HG03460 (cell line): ENCODE data around the gene GYPA.
"Not testable (repeated sequence)": the region's sequence is repeated elsewhere in the genome, so short reads cannot be mapped to it uniquely, and the experiment has no call there.

Experiments
- ATAC-seq: cut with Tn5 transposase; IDR thresholded peaks from one replicate; pipeline ENCODE4 v1.9.1; 2021; ENCODE audit not compliant: unreplicated experiment

Gene GYPA

DNA sequence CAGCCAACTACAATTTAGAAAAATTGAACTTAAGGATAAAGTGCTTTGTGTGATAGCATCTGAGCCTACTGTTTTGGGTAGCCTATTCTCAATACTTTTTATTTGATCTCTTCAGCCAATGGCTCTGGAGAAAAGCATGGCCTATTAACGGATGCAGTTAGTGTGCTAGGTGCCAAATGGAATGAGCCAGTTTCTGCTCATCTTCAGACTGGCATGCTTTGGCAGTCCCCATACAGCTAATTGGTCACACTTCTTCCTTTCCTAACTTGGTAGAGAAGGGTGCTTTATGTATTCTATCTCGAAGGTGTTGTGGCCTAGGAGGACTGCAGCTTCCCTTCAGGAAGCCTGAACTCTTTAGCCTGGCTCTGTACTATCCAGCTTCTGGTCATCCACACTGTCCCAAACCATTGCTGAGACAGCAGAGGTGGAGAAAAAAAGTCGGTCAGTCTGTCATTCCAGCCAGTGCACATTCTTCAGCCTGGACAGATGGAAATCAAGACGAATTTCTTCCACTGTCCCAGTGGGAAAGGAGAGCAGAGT, 11.1 kb downstream of the GYPA start:
- ATAC-seq = not testable (repeated sequence)

DNA sequence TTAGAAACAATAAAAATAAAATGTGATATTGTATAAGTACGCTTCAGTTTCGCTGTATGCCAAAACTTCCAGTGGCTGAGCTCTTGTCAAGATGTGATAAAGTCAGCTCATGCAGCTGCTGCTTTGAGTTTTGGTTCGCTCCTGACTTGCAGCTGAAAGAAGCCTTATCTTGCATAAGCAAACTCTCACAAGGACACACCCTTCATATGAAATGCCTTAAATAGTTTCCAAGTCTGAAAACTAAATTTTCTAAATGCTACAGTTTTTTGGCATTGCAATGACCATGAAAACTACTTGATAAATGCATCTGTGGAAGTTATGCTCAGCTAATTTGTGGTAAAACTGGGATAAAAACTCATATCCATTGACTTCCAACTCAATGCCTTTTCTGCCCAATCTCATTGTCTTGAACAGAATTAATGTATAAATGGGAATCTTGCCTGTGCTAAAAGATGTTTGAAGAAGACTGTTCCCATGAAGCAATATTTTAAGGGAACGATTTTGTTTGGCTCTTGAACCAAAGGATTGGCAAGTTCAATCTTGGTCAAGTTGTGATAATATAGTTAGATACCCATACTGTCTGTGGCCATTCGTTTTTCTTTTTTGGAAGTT, 11.7 kb downstream of the GYPA start:
- ATAC-seq = not testable (repeated sequence)

DNA sequence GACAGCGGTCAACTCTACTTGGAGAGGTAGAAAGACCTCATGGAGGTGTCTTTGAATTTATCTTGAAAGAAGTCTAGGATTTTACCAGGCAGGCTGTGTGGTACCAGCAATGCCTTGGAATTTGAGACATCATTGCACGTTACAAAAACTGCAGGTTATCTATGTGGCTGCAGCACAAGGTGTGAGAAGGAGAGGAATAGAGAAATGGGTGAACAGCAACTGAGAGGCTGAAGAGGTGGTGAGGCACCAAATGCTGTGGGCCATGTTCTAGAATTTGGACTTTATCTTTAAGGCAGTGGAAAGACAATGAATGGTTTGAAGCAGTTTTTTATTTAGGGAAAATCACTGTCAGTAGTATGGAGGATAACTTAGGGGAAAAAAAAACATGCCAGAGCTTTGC, 15.4 kb downstream of the GYPA start:
- not testable (repeated sequence) for ATAC-seq

DNA sequence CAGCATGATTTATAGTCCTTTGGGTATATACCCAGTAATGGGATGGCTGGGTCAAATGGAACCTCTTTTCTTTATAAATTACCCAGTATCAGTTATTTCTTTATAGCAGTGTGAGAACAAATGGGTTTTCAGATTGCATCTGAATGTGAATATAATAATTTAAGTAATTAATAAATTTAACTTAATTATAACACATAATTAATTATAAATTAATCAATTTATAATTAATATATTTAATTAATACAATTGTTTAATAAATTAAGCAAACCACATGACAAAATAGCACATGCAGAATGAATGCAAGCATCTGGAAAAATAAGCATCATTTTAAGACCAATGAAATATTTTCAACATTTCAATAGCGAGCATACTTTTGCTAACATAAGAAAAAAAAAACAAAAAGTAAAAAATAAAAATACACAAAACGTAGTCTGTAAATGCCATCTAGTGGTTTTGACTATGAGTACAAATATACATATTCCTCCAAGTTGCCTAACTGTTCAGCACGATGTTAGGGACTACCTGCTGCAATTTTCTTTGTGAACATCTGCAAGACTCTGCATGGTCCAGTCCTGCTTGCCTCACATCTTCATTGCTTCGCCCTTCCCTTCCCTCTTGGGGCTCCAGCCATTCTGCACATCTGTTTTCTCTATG, 16.4 kb downstream of the GYPA start:
- not testable (repeated sequence) for ATAC-seq

DNA sequence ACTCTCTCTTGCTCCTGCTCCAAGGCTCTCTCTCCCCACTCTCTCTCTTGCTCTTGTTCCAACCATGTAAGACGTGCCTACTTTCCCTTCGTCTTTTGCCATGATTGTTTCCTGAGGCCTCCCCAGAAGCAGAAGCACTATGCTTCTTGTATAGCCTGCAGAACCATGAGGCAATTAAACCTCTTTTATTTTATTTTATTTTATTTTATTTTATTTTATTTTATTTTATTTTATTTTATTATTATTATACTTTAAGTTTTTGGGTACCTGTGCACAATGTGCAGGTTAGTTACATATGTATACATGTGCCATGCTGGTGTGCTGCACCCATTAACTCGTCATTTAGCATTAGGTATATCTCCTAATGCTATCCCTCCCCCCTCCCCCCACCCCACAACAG, 17.2 kb downstream of the GYPA start:
- not testable (repeated sequence) for ATAC-seq

DNA sequence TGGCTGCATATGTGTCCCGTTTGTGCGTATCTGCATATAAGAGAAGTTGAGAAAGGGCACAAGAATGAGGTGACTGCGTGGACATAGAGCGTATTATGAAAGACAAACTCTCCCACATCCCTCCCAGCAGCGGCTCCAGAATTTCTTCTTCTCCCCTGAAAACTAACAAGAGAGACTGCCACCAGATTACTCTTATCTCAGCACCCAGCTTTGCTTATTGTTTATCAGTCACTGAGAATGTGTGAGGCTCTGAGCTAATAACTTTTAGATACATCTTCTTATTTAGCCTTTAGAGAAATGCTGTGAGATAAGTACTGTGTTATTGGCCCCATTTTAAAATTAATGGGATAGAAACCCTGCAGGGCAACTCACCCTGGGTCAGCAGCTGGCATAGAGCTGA, 20.8 kb downstream of the GYPA start:
- ATAC-seq = not testable (repeated sequence)

DNA sequence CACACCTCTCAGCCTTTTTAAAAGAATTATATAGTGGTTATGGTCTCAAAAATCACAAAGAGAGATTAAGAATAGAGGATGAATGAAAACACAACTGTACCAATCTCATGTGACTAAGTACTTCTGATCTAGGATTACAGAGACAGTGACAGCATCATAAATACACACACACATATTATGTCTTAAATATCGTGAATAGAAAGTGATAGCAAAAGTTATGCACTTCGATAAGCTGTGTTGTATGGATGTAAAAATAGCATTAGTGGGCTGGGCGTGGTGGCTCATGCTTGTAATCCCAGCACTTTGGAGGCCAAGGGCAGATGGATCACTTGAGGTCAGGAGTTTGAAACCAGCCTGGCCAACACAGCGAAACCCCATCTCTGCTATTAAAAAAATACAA, 25.0 kb downstream of the GYPA start:
- ATAC-seq = no peak

DNA sequence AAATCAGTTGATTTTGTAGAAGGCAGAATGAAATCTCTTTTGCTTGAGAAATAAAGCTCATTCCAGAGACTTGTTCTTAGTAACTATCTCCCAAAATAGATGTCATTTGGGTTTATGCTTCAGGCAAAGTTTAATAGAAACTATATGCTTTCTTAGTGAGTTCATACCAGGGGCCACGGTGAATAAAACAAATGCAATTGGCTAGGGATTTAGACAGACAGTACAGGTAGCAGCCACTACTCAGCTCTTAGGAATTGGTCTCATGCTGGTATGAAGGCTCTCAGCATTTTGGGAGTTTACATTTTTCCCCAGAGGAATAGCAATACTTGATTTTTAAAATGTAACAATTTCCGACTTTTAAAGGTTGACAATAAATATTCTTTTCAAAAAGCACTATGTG, 27.0 kb downstream of the GYPA start:
- no peak for ATAC-seq

DNA sequence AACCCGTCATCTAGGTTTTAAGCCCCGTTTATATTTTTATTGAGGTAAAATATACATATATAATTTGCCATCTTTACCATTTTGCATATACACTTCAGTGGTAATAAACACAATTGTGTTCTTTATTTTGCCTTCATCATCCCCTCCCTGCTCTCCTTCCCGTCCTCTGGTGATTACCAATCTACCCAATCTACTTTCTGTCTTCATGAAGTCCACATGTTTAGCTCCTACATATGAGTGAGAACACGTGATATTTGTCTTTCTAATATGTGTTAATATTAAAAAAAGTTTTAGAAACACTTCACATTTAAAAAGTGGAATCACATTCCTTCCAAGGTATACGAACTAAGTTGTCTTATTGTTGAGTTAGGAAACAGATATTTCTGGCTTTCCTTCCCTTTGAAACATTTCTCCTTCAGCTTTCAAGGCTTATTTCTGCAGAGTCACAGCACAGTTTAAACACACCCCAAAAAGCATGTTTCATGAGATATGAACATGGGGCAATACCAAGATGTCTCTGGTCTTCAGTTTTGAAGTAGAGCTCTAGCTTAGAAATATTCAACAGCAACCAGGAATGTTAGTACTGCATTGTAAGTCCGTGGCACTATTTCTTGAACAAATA, 35.9 kb downstream of the GYPA start:
- no peak for ATAC-seq

DNA sequence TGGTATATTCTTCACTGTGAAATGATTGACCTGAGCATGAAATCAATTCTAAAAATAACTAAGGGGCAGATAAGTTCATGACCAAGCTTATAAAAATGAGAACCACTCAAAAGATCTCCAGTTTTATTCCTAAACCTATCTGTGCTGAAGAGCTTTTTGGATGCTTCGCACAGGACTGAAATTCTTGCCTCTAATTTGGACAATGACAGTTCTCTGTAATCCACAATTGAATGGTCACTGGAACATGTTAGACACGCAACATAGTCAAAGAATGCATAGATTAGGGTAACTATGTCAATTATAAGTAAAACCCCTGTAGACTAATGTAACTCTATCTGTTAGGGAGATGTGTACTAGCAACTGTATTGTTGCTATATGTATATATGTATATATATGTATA, 42.7 kb downstream of the GYPA start:
- not testable (repeated sequence) for ATAC-seq

DNA sequence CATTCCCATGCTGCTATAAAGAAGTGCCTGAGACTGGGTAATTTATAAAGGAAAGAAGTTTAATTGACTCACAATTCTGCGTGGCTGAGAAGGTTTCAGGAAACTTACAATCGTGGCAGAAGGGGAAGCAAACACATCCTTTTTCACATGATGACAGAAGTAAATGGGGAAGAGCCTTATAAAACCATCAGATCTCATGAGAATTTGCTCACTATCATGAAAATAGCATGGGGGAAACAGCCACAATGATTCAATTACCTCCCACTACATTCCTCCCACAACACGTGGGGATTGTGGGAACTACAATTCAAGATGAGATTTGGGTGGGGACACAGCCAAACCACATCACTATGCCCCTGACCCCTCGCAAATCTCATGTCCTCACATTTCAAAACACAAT, 46.5 kb downstream of the GYPA start:
- ATAC-seq = not testable (repeated sequence)

DNA sequence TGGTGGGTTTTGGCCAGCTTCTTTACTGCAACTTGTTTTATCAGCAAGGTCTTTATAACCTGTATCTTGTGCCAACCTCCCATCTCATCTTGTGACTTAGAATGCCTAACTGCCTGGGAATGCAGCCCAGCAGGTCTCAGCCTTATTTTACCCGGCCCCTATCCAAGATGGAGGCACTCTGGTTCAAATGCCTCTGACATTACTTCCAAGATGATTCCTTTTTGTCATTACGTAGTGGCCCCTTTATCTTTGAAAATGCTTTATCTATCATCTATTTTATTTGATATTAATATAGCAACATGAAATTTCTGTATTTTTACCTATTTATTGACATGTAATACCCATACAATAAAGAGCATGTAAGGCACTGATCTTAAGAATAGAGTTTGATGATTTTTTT, 49.3 kb downstream of the GYPA start:
- not testable (repeated sequence) for ATAC-seq

DNA sequence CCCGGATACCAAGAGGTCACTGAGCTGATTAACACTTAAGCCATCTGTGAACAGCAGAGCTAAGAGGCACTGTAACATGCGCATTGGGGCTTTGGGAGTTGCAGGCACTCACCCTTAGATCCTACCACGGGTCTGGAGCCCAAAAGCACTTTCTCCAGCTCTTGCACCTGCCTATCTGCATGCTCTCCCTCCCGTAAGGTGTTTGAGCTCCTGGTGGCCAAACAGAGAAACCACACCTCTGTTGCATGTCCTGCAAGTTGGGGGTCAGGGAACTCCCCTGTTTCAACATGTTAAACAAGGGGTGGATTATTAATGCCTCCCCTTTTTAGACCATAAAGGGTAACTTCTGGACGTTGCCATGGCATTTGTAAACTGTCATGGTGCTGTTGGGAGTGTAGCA, 49.8 kb downstream of the GYPA start:
- ATAC-seq = no peak

DNA sequence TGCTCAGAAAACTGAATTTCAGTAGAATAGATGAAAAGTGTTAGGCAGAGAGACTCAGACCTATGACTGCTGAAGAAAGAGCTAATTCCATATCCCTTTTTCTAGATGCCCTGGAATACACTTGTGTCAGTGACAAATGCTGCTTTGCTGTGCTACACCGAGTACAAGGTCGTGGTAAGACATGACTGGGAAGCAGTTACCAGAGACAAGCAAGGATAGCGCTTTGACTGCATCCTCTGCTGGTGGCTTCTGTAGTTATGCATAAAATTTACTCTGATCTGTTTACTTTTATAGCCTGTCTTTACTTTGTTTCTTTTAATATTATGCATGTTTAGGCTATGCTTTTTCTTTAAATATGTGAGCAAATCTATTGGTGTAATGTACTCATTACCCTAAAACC, 58.5 kb downstream of the GYPA start:
- not testable (repeated sequence) for ATAC-seq

DNA sequence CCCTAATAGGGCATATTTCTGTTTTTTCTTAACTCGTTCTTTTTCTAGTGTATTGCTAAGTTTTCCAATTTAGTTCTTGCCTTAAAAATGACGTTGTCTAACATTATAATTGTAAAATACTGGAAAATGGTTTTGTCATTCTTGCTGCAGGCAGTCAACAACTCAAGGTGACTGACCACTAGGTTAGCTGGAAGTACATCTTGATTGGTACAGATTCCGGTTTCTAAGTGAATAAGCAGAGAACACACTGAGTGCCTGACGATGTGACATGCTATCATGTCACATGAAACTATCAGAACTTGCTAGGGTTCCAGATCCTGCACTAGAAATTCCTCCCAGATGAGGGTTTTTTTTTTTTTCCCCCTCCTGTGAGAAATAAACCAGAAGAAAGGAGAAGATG, 60.4 kb downstream of the GYPA start:
- not testable (repeated sequence) for ATAC-seq

DNA sequence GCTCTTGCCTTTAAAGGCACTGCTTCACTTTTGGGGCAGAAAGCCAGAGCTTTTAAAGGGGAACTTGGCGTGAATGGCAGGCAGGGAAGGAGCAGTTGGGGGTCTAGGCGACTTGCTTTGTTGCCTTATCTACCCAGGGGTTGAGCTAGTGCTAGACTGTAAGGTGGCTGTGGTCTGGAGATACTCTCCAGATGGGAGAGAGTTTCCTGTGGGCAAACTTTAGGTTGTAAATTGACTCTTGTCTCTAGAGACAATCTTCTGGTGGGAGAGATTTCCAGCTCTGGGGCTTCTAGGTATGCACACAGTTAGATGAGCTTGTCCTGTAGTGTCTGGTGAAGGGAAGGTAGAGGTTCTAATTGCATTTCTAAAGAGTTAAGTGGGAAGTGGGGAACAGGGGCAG, 61.8 kb downstream of the GYPA start:
- not testable (repeated sequence) for ATAC-seq

DNA sequence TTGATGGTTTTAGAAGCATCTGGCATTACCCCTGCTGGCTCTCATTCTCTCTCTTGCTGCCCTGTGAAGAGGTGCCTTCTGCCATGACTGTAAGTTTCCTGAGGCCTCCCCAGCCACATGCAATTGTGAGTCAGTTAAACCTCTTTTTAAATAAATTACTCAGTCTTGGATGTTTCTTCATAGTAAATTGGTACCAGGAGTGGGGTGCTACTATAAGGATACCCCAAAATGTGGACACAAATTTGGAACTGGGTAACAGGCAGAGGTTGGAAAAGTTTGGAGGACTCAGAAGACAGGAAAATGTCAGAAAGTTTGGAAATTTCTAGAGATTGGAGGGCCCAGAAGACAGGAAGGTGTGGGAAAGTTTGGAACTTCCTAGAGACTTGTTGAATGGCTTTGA, 79.0 kb downstream of the GYPA start:
- ATAC-seq = not testable (repeated sequence)

DNA sequence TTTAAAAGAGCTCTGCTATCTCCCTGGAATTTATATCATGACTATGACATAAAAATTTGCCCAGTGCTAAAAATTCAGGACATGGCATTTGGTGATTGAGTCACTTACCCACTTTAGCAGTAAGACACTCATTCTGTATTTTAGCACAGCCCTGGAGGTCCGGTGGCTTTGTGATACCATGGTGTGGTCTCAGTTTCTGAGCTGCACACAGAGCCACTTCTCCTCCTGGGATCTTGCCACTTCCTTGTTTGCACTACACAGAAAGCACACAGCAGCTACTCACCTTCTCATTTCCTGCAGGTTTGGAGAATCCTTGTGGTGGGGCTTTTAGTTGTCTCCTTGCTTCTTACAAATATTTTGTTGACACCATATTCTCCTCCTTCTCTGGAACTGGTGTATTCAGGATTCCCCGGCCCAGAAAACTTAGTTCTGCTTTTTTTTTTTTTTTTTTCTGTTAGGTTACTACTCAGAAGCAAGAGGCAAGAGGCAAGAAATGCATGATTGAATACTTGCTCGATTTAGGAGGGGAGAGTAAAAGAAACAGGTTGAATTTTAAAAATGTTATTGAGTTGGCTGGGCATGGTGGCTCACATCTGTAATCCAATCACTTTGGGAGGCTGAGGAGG, 80.2 kb downstream of the GYPA start:
- ATAC-seq = not testable (repeated sequence)
